HG02571 (cell line): ENCODE data around the gene TULP1.

ENCODE experiments used
- ATAC-seq: cut with Tn5 transposase; IDR thresholded peaks from one replicate; pipeline ENCODE4 v1.9.1; 2021; ENCODE audit warnings: mild to moderate bottlenecking, moderate library complexity; ENCODE audit not compliant: unreplicated experiment

The TULP1 gene

GRCh38 chr6:35468980-35469750 lies 43.5 kb downstream of the TULP1 start:
- ATAC-seq: no peak

- ATAC-seq: peak; percentile 77
Measured at GRCh38 chr6:35468181-35468979, 44.3 kb downstream of the TULP1 start, which contains the start of gene RPL10A. Gene RPL10A, plus strand, starts transcription at chr6:35468401. Its CDS starts 34 bp downstream, at chr6:35468435.

- ATAC-seq: no peak
Measured at GRCh38 chr6:35465646-35466045, 47.0 kb downstream of the TULP1 start.

GRCh38 chr6:35463292-35463691 lies 49.4 kb downstream of the TULP1 start:
- no peak for ATAC-seq

GRCh38 chr6:35461270-35461669 lies 51.4 kb downstream of the TULP1 start:
- ATAC-seq: no peak

GRCh38 chr6:35457907-35458306 lies 54.8 kb downstream of the TULP1 start:
- ATAC-seq: no peak

GRCh38 chr6:35454391-35455110 lies 58.1 kb downstream of the TULP1 start:
- no peak for ATAC-seq

- no peak for ATAC-seq
Measured at GRCh38 chr6:35453236-35453635, 59.5 kb downstream of the TULP1 start.

GRCh38 chr6:35452183-35453090 lies 60.3 kb downstream of the TULP1 start, which contains the start of gene FANCE:
Gene FANCE, plus strand, starts transcription at chr6:35452338. Its CDS starts 208 bp downstream, at chr6:35452546.
- peak; percentile 79 for ATAC-seq

GRCh38 chr6:35451354-35452182 lies 61.1 kb downstream of the TULP1 start:
- ATAC-seq: no peak

GRCh38 chr6:35449287-35449881 lies 63.3 kb downstream of the TULP1 start:
- ATAC-seq: no peak

- ATAC-seq: no peak
Measured at GRCh38 chr6:35448191-35448590, 64.5 kb downstream of the TULP1 start.
